Inflammatory macrophage treated with lipopolysaccharide for 1 hour (primary cell): ENCODE results near the gene LCOR.
"Not testable (repeated sequence)": the region's sequence is repeated elsewhere in the genome, so short reads cannot be mapped to it uniquely, and the experiment has no call there.

Experiments used
- DNase-seq, 2 donors: peaks; one replicate each; pipeline ENCODE4 v3.0.0-alpha.2; 2020 to 2022

LCOR gene

DNA sequence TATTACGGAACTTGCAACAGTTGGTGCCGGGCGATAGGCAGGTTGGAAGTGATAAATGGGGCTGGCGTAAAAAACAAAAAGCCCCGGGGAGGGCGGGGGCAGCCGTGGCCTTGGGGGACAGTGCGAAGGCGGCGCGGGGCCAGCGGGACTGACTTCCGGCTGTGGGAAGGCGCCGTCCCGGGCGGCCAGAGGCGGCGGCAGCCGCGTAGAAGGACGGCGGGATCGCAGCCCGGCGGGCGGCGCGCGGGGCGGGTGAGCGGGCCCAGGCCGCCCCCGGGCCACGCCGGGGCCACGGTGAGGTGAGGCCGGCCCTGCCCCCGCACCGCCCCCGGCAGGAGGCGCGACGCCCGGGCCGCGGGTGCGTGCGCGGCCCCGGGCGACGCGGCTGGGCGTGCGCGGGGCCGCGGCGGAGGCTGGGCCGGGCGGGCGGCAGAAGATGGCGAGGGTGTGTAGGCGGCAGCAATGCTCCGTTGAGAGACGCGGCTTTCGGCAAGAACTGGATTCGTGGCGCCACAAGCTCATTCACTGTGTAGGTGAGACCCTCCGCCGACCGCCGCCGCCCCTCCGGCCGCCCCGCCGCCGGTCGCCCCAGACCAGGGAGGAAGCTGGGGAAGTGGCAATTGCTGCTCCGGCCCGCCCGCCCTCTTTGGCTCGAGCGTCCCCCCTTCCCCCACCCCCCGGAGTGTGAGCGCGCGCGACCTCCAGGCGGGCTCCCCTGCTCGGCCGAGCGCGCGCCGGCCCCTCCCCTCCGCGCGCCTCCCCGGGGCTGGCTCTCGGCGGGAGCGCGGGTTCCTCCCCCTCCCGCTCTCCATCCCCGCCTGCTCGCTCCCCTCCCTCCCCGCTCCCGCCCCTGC is at the start of gene LCOR:
TSS of gene LCOR (plus strand) at position 432 of the 854 bp plus-strand sequence. CDS start 116,760 bp downstream, outside the sequence.
- DNase-seq = peak; percentile 89 to 94

DNA sequence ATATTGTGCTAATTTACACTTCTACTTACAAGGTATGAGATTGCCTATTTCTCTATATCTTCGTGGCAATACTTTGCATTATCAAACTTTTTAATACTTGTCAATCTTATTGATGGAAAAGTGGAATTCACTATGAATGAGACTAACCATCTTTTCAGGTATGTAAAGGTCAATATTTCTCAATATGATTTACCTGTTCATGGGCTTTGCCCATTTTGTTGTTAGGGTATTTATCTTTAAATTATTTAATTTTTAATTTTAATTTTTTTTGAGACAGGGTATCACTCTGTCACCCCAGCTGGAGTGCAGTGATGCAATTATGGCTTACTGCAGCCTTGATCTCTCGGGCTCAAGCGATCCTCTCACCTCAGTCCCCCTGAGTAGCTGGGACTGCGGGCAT is 47.8 kb upstream of the LCOR start:
- DNase-seq = no peak

DNA sequence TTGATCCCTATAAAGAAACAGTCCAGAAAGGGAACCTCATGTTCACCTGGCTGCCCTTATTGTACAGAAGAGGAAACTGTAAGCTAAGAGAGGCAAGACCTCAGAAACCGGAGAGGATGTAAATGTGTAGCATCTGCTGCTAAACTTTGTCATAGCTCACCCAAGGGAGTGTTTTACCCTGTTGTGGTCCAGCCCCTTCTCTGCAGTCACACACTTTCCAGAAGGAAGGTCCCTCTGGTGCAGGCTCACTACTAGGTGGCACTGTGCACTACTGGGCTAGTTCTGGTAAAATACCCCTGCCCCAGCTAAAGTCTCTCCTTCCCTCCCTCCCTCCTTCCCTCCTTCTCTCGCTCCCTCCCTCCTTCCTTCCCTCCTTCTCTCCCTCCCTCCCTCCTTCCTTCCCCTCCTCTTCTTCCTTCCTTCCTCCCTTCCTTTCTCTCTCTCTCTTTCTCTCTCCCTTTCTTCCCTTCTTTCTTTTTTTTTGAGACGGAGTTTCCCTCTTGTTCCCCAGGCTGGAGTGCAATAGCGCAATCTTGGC is 42.5 kb upstream of the LCOR start:
- DNase-seq = no peak

DNA sequence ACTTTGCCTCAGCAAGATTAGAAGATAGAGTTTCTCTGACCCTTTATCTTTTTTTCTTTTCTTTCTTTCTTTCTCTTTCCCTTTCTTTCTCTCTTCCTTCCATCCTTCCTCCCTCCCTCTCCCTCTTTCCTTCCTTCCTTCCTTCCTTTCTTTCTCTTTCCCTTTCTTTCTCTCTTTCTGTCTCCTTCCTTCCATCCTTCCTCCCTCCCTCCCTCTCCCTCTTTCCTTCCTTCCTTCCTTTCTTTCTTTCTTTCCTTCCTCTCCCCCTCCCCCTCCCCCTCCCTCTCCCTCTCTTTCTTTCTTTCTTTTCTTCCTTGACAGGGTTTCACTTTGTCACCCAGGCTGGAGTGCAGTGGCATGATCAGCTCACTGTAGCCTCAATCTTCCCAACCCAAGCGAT is 40.2 kb upstream of the LCOR start:
- no peak for DNase-seq

DNA sequence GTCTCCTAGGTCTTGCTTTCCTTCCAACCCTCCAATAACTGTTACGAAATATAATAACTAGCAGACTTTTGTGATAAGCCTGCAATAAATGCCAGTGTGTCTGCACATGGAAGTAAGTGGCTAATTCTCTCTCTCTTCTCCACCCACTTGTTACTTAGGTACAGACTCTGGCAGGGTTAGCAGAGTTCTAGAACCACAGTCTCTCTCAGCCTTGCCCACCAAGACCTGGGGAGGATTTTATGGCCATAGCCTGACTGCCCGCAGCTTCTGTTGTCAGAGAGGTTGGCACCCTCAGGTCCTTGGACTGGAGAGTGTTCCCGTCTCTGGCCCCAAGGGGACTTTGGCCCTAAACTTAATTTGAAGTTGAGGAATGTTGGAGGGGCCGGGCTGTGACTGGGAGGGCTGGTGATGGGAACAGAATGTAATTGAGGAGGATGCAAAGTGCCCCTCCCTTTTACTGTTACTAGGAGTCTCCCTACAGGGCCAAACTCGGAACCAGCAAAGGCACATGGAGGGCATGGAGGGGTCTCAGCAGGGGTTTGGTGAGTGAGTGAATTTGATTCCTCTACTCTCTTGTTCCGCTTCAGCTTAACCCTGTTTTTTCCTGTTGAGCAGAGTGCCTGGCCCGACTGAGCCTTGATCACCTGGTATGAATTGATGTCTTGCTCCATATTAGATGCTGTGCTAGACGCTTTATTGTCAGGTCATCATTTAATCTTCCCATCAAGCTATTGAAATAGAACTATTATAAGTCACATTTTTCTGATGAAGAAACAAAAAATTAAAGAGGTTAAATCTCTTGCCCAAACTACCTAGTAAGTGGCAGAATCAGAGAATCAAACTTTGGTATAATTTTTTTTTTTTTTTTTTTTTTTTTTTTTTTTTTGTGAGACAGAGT is 37.0 kb upstream of the LCOR start:
- no peak for DNase-seq

DNA sequence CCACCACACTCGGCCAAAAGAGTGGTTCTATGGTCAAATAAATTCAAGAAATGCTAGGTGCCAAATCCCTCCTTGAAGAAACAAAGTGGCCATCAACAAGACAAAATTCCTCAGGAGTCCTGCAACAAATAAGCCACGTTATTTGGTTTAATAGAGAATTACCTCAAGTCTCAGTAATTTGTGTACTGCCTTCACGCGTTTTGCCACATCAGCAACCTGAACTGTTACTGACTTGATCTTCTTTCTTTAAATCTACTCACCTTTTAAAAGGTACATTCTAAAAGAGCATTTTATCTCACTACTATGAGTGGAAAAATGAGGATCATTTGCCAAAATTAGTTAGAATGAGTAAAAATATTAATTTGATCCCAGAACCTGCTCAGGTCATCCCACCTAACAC is 34.6 kb upstream of the LCOR start:
- DNase-seq = no peak

DNA sequence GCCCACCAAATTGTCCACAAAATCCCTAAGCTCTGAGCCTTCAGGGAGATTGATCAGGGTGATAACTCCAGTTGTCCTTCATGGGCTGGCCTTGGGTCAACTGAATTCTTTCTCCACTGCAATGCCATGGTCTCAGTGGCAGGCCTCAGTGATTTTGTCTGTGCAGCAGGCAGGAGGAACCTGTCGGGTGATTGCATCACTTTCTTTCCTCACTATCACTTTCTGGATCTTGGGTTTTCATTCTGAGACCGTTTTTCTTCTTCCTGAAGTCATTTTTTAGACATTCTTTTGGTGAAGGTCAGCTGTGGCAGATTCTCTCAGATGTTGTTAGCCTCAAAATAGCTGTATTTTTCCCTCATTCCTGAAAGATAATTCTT is 28.8 kb upstream of the LCOR start:
- no peak for DNase-seq

DNA sequence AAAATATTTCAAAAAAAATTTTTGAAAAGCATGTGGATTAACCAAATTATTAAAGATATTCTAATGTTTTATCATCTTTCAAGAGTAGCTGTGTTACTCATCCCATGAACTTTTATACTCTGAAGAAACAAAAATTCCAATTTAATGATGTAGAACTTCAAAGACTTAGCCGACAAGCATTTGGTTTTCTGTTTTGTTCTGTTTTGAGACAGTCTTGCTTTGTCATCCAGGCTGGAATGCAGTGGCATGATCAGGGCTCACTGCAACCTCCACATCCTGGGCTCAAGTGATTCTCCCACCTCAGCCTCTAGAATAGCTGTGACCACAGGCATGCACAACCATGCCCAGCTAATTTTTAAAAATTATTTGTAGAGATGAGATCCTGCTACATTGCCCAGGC is 17.8 kb upstream of the LCOR start:
- DNase-seq = no peak

DNA sequence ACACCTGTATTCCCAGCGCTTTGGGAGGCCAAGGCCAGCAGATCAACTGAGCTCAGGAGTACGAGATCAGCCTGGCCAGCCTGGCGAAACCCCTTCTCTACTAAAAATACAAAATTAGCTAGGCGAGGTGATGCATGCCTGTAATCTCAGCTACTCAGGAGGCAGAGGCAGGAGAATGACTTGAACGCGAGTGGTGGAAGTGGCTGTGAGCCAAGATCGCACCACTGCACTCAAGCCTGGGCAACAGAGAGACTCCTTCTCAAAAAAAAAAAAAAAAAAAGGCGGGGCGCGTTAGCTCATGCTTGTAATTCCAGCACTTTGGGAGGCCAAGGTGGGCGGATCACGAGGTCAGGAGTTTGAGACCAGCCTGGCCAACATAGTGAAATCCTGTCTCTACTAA is 13.1 kb upstream of the LCOR start:
- DNase-seq = not testable (repeated sequence)

DNA sequence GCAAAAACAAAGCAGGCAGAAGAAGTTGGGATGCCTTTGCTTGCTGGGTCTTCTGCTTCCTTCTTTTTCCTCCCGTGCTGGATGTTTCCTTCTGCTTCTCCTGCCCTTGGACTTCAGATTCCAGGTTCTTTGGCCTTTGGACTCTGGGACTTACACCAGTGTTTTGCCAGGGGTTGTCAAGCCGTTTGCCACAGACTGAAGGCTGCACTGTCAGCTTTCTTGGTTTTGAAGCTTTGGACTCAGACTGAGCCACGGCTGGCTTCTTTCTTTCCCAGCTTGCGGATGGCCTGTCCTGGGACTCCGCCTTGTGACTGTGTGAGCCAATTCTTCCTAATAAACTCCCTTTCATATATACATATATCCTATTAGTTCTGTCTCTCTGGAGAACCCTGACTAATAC is 11.3 kb upstream of the LCOR start:
- no peak for DNase-seq

DNA sequence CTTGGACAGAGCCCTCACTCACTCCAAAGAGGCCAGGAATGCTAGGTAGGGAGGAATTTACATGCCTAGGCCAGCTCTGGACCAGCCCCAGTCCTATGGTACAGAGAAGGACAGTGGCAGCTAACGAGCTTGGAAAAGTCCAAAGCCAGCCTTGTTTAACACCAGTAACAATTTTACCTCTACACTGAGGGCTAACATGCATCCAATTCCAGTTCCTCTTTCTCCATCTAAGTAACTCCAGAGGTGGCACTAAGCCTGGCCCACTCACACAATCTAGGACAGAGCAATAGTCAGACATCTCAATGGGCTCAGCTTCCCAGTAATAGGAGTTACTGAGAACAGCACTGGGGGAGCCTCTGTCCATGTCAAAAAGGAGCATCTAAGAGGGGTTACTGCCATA is 5.7 kb upstream of the LCOR start:
- DNase-seq = peak in 1 of 2 donors; percentile 25

DNA sequence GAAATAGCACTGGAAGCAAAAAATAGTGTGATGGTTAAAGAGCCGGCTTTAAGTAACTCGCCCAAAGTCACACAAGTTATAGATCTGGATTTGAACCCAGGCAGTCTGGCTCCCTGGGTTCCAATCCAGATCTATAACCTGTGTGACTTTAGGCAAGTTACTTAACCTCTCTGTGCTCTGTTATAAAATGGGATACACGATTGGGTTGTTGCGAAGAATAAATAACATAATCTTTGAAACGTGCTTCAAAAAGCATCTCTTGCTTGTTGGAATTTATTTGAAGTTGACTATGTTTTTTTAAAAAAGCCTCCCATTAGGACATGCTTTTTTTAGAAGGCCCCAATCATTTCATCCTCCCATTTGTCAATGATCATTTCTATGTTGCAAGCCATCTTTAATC is 3.5 kb upstream of the LCOR start:
- DNase-seq = no peak

DNA sequence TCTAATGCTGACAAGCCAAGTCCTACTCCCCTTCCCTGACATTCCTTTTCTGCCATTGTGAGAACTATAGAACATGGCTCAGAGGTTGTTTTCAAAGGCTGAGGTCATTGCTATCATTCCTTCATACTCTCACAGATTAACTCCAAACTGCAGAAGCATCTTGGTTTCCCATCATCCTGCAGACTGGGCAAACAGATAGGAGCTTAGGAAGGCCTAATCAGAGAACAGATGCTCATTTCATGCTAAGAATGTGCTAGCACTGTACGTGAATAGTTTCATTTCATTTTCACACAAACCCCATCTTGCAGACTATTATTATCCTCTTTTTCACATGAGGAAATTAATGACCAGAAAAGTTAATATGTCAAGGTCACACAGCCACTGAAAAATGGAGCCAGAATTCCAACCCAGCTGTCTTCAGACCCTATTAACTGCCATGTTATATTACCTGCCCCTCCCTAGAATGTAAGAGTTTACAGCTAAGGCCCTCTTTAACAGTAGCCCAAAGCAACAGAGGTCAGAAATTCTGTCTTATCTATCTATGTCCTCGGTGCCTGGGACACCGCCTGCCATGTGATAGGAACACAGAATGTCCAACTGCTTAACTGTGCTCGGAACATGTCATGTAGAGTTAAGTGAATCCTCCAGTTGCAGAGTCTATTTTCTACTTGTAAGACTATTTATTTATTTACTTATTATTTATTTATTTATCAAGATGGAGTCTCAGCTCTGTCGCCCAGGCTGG is 2.9 kb upstream of the LCOR start:
- no peak for DNase-seq

DNA sequence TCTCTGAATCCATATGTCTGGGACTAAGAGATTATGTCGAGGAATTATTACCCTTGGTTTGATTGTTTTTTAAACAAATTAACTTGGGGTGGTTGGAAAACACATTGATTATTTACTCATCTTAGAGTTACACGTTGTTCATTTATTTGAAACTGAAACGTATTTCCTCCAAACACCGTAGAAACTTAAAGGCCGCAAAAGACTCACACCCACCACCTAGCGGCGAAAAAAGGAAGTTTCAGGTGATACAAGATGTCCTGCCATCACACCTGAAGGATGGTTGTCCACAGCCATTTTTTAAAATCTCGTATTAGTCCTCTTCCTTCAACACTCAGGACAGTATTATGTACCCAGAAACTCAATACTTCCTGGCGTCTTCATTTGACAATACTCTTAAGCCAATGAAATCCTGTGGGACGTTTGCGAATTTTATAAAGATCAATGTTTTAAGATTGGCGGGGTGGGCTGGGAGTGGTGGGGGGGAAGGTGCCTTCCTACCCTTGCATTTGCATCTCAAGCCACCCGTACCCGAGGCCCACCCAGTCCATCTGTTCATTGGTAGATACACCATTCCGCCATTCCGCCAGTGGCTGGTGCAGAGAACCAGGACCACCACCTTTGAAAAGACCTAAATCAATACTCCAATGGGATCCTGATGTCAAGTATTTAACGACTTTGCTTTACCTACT is 1.4 kb upstream of the LCOR start:
- peak; percentile 57 to 82 for DNase-seq

DNA sequence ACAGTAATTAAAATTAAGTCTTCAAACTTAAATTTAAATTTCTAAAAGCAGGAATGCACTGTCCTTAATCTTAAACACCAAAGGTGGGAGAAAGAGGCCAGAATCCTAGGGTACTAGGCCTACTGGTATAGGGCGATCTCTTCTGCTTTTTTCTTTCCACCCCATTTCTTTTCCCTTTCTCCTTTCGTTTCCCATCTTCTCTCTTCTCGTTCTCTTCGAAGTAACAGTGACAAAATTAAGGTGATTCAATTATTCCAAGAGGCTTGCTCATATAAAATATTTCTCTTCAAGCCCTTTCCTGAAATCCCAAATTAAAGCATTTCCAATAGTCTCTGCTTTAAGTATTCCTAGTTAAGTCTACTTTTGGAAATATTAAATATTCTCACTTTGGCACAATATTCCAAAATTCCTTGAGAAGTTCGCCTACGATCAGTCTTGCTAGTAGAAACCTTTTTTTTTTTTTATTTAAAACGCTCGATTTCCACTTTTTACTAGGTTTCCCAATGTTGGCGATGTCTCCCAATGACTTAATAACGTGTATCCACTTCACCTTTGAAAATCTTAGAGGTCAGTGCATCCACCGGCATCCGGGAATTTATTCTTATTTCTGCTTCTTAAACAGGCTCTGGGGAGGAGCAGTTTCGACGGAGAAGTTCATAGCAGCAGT is 765 bp upstream of the LCOR start:
- DNase-seq = peak in 1 of 2 donors; percentile 25

DNA sequence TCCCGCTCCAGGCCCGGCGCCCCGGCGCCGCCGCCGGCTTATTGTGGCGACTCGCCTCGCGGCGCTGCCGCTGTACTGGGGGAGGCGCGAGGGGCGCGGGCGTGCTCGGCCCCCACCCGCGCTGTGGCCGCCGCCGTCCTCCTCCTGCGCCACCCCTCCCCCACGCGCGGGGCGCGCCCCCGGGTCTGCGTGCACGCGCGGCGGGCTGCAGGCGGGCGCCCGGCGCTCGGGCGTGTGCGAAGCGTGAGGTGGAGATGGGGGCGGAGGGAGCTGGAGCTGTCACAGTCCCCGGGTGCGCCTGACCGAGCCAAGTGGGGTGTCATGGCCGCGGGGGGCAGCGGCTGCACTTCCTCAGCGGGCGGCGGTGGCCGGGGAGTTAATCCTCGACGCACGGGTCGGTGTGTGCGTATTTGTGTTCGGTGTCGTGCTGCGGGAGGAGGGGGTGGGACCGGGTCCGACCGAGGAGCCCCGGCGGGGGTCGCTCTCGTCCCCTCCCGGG is 672 bp downstream of the LCOR start:
- peak; percentile 80 to 81 for DNase-seq

DNA sequence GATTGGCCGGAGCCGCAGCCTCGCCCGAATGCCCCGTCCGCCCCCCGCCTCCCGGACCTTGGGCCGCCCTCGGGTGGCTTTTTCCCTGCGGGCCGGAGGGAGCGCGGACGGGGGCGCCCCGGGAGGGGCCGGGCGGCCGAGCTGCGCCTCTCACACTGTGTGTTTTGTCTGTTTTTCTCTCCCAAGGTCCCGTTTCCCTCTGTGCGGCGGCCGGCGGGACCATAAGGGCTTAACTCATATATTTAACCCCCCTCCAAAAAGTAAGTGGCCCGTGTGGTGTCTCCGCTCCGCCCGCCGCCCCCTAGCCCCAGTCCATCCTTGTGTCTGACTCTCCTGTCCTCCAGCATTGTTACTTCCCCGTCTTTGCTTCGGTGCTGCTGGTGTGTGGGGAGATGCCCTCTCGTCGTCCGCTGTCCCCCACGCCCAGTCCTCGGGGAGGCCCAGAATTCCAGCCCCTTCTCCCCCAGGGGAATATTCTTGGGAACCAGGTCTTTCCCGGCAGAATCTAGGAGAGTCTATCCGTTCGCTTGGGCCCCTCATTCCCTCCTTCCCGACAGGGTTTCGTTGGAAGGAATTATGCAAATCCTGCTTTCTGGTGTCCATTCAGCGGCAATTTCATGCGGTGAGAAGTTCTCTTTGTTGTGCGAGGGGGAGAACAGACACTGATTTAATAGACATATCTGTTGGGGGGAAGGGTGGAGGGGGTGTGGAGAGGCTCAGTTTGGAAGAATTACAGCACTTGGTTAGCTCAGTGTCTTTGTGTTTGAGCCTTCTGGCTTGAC is 1.3 kb downstream of the LCOR start:
- peak; percentile 34 to 36 for DNase-seq

DNA sequence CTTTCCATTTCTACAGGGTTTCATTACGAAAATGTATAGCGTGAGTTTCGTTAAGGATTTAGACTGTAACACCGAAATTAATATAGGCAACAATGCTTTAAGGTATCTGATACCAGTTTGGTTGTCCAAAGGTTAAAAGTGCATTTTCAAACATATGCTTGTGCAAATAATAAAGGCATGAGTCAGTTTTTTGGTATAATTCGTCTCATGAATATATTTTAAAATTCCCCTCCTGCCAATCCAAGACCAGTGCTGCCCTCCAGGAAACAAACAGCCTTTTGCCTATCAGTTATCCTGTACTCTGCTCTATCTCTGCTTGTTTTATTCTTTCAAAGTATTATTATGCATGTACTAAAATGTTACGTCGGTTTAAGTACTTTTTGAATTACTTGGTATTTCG is 2.0 kb downstream of the LCOR start:
- no peak for DNase-seq

DNA sequence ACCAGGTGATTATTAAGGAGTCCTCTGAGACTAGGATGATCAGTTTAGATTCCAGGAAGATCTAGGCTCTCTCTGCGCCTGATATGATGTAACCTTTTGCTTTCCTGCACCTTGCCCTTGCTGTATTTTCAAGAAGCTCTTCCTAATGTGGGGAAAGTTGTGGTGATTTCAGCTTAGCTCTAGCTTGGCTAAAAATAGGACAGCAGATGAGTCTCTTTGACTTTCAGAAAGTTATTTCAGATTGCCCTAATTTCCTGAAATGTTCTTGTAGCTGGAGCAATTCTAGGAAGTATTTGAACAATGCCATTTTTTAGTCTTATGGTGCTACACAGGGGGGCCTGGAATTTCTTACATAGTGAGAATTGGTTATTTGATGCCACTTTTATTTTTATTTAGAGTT is 3.8 kb downstream of the LCOR start:
- peak; percentile 38 to 69 for DNase-seq

DNA sequence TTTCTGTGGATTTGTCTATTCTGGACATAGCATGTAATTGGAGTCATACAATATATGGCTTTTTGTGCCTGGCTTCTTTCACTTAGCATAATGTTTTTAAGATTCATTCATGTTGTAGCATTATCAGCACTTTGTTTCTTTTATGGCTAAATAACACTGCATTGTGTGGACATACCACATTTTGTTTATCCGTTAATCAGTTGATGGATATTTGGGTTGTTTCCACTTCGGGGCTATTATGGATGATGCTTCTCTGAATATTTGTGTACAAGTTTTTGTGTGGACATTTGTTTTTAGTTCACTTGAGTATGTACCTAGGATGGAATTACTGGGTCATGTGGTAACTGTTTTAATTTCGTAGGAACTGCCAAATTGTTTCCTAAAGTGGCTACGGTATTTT is 6.4 kb downstream of the LCOR start:
- no peak for DNase-seq
